Measurements from ENCODE around the gene ZNF236.
"Not testable (repeated sequence)": the region's sequence is repeated elsewhere in the genome, so short reads cannot be mapped to it uniquely, and the experiment has no call there.

The ZNF236 gene

DNA sequence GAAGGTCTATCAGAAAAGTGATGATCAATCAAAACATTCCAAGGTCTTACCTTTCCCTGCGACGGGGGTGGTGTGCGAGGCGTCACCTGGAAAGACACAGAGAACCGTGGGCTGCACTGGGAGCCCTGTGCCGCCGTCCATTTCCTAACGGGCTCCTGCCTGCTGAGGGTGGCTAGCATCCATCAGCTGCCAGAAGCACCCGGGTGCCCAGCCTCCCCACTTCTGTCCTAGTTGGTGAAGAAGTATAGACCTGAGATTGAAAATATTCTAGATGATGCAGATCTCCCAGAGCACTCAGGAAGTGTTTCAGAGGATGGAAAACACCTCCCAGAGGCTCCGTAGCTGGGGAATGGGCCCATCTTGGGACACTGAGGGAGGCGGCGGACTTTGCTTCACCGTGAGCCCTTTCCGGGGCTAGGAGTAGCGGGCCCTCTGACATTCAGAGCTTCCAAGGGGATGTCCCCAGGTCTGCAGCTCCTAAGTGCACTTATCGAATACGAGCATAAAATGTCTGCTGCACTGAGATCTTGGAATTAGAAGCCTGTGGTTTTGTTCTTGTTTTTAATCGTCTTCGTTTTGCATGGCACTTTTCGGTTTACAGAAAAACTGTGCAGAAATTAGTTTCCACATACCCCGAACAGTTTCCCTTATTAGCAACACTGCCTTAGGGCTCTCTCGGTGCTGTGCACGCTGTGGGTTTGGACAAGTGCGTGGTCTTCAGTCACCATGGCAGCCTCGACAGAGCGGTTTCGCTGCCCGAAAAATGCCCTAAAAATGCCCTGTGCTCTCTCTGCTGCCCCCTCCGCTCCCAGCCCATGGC is 166.7 kb downstream of the ZNF236 start:
- DNase-seq, result no peak

DNA sequence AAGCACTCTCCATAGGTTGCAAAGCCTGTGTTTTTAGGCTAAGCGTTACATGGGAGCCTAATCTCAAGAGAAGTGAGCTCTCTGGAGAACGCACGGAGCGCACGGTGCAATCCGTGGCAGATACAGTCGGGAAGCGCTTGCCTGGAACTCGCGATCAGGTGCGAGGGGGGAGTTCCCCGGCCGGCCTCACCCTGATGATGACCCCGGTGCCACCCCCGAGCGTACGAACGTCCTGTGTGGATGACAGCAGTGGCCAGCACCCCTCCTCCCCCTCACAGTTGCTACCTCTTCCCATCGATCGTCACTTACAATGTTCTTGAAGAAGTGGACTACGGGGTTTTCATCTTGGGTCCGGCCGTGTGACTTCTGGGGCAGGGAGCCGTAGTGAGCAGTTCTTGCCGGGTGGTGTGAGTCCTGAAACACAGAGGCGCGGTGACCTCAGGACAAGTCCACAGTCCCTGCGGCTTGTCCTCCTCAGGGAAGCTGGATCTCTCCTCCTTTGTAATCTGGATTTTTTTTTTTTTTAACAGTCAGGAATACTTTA is 167.4 kb downstream of the ZNF236 start:
- no peak for DNase-seq

GRCh38 chr18:76990343-76991020 is 168.1 kb downstream of the ZNF236 start:
- not testable (repeated sequence) for DNase-seq

DNA sequence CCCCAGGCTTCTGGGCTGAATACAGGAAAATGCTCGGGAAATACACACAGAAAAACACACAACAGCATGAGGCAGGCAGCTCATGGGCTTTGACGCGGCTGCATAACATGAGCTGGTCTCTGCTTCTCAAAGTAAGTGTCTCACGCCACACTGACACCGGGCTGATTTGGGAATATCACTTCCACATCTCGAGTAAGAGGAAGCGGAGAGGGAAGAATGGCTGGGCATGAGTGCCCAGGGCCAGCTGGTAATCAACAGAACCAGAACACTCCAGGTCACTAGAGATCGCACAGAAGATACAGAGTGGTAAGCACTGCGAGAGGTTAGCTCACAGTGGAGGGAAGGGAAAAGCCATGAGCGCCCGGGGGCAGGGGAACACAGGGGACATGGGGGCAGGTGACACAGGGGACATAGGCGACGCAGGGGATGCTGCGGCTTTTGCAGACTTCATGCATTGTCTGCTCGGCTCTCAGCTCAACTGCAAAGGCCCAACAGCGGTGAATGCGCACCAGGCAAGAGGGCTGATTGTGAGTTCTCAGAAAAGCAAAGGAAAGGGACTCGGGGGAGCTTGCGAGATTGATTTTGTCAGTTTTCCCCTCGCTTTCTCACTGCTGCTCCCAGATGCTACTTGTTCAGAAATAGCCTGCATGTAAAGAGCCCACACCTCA is 168.8 kb downstream of the ZNF236 start:
- no peak for DNase-seq

DNA sequence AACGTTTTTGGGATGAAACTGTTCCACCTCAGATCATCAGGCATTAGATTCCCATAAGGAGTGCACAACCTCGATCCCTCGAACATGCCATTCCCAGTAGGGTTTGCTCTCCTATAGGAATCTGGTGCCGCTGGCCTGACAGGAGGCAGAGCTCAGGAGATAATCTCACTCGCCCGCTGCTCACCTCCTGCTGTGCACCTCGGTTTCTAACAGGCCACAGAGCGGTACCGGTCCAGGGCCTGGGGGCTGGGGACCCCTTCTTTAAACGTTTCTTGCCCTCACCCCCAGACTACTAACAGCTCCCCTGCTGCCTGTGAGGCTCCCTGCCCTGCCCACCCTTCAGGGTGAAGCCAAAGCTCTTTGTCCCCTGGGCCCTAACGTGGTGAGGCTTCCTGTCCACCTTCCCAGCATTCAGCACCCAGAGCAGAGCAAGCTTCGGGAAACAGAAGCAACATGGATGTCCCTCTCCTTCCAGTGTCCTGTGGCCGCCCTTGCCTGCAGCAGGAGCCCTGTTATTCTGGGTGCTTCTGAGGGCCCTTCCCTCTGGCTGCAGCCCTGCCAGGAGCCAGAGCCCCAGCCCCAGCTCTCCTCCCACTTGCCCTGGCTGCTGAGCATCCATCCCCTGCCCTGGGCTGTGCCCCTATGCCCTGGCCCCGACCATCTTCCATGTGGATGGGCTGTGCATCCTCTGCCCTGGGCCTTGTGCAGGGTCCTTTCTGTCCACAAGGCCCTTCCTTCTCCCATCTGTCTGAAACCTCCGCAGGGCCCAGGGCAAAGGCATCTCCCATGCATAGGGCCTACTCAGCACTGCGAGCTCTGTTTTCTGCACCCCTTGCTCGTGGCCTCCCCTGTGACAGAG is 170.1 kb downstream of the ZNF236 start:
- DNase-seq, result no peak

- DNase-seq, result no peak
Observed at GRCh38 chr18:76993085-76993382, 170.7 kb downstream of the ZNF236 start.

DNA sequence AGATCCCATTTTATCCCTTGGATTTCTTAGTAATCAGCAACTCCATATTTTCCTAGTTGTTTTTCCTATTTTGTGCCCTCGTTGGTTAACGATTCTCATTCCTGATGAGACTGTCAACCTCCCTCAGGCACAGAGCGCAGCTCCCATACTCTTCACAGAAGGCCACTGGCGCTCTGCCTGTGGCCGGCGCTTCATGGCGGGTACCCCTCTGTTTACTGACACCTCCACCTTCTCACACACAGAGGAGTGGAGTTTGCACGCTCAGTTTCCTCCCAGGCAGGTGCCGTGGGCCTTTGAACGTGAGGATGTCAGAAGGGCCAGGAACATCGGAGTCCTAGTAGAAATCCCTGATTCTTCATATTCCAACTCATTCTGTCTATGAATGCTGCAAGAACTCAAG is 171.2 kb downstream of the ZNF236 start:
- peak; percentile 20 for DNase-seq

DNA sequence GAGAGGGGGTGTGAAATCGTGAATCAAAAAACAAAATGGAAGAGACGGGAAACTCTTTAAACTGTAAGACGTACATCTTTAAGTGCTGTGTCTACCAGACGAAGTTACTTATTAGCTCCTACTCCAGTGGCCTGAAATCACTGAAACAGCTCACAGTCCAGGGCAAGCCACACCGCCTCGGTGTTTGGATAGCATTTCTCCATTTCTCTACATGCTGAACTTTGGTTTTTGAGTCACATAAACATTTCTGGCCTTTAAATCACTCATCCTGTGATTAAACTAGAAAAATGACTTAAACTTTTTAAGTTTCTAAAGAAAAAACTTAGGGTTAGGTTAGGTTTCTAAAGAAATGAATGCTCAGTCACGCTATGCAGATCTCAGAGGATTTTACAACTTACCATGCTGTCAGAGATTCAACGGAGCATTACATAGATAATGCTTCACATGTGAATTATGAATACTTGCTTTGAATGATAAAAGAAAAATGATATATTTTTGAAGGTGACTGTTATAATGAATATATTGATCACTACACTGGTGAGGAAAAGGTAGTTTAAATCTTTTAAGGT is 171.8 kb downstream of the ZNF236 start:
- no peak for DNase-seq

- no peak for DNase-seq
Observed at GRCh38 chr18:76995896-76996295, 173.5 kb downstream of the ZNF236 start.

GRCh38 chr18:76996429-76996828 is 174.1 kb downstream of the ZNF236 start:
- DNase-seq, result no peak

- DNase-seq, result no peak
Observed at GRCh38 chr18:76997951-76998808, 175.8 kb downstream of the ZNF236 start.

GRCh38 chr18:76999077-76999476 is 176.7 kb downstream of the ZNF236 start:
- DNase-seq, result no peak

- peak; percentile 62 for DNase-seq
Observed at GRCh38 chr18:77000527-77000926, 178.2 kb downstream of the ZNF236 start.

DNA sequence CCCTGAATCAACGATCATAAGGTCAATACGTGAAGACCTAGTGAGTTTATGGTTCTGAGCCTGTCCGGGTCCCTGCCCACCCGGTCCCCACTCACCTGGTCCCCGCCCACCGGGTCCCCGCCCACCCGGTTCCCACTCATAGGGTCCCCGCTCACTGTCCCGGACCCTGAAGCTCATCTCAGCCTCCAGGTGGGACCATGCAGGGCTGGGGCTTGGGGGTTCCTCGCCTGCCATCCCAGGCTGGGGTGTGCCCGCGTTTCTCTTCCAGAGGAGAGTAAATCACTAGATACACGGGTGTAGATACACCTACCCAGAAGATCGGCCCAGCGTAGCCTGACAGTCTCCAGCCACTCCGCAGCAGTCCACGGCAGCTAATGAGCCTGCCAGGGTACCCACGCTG is 178.7 kb downstream of the ZNF236 start:
- no peak for DNase-seq

DNA sequence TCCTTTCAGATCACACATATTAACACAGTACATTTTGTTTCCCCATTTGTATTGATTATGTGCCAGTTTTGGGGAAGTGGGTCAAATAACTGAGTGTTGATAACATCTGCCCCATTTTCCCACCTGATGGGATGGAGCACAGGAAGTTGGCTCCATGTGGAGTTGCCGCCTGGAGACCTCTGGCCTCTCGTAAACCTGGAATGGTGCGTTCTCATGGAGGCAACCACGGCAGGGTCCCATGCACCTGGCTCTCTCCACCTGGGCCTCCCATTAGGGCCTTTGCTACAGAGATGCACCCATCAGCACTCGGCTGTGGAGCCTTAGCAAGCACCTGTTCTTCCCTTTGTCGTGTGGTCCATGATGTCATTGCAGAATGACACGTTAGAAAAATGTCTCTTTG is 179.6 kb downstream of the ZNF236 start:
- no peak for DNase-seq

- DNase-seq, result no peak
Observed at GRCh38 chr18:77002496-77002895, 180.1 kb downstream of the ZNF236 start.

- DNase-seq, result no peak
Observed at GRCh38 chr18:77003316-77003715, 181.0 kb downstream of the ZNF236 start.

DNA sequence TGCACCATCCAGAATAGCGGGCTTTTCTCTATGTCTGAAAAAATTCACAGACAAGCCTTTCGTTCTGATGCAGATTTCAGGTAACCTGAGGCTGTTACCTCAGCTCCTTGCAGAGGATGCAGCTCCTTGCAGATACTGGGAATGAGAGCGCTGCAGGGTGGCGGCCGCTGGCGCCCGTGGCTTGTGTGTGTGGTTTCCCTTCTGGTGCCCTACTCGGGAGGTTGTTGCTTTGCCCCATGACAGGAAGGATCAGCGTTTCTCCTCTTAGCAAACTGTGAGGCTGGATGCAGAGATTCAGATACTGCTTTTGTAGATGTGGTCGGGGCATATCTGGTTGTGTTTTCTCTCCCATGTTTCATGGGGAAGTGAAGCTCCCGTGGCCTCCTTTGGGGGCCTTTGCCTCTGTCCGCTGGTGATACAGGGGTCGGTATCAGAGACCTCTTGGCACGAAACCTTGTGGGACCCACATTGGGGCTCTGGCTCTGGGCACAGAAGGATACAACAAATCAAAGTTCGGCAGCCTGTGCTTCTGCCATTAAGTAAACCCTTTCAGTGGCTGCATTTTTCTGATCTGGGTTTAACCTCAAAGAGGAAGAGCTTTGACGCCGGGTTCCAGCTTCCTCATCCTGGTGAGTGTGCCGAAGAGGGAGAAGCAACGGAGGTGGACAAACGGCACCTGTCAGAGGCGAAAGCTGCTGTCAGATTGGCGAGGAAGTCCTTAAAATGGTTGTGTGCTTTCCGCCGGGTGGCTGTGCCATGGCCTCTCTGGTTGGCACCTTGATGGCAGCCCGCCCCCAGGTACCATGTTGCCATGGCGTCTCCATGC is 182.4 kb downstream of the ZNF236 start:
- DNase-seq, result no peak

GRCh38 chr18:77005651-77006195 is 183.4 kb downstream of the ZNF236 start:
- no peak for DNase-seq

All from right kidney (tissue), 1 donor.